HG03060 (cell line): ENCODE measurements around the gene SERPING1.

Experiments
- ATAC-seq: cut with Tn5 transposase; IDR thresholded peaks from one replicate; pipeline ENCODE4 v1.9.1; 2021; ENCODE audit warnings: low read depth, moderate number of reproducible peaks; ENCODE audit not compliant: unreplicated experiment

Gene SERPING1

GRCh38 chr11:57596266-57596885 lies 1.1 kb upstream of the SERPING1 start:
- no peak for ATAC-seq

- ATAC-seq: no peak
Measured at GRCh38 chr11:57597916-57598830, 688 bp downstream of the SERPING1 start.

- no peak for ATAC-seq
Measured at GRCh38 chr11:57598831-57599155, 1.3 kb downstream of the SERPING1 start.

- ATAC-seq: no peak
Measured at GRCh38 chr11:57599381-57599780, 1.9 kb downstream of the SERPING1 start.

- no peak for ATAC-seq
Measured at GRCh38 chr11:57601297-57601696, 3.8 kb downstream of the SERPING1 start.

- no peak for ATAC-seq
Measured at GRCh38 chr11:57604296-57605027, 7.0 kb downstream of the SERPING1 start.

- no peak for ATAC-seq
Measured at GRCh38 chr11:57605028-57605420, 7.5 kb downstream of the SERPING1 start.

- no peak for ATAC-seq
Measured at GRCh38 chr11:57610170-57610569, 12.7 kb downstream of the SERPING1 start.

GRCh38 chr11:57614234-57614772 lies 16.8 kb downstream of the SERPING1 start:
- ATAC-seq: no peak

- ATAC-seq: no peak
Measured at GRCh38 chr11:57615308-57615707, 17.8 kb downstream of the SERPING1 start.

GRCh38 chr11:57616595-57616994 lies 19.1 kb downstream of the SERPING1 start:
- no peak for ATAC-seq

- no peak for ATAC-seq
Measured at GRCh38 chr11:57618438-57618837, 21.0 kb downstream of the SERPING1 start.

GRCh38 chr11:57619331-57619730 lies 21.8 kb downstream of the SERPING1 start:
- no peak for ATAC-seq

- ATAC-seq: no peak
Measured at GRCh38 chr11:57620467-57620866, 23.0 kb downstream of the SERPING1 start.

GRCh38 chr11:57622263-57622662 lies 24.8 kb downstream of the SERPING1 start:
- ATAC-seq: no peak

- ATAC-seq: no peak
Measured at GRCh38 chr11:57624864-57625263, 27.4 kb downstream of the SERPING1 start.

- ATAC-seq: no peak
Measured at GRCh38 chr11:57626895-57627294, 29.4 kb downstream of the SERPING1 start.

GRCh38 chr11:57630171-57630570 lies 32.7 kb downstream of the SERPING1 start:
- no peak for ATAC-seq

- no peak for ATAC-seq
Measured at GRCh38 chr11:57632116-57632515, 34.6 kb downstream of the SERPING1 start.

GRCh38 chr11:57633394-57634070 lies 36.0 kb downstream of the SERPING1 start:
- ATAC-seq: no peak

- ATAC-seq: no peak
Measured at GRCh38 chr11:57634311-57634710, 36.8 kb downstream of the SERPING1 start.
